GM12874 (cell line): ENCODE results near the gene CXCR6.

ENCODE experiments used
- CTCF ChIP-seq: IDR thresholded peaks from 2 replicates; pipeline ENCODE4 v1.5.1; 2011; ENCODE audit warnings: low read depth, mild to moderate bottlenecking, control low read depth, low read length, moderate library complexity; ENCODE audit not compliant: insufficient read depth

Gene CXCR6

GRCh38 chr3:45966371-45966791 lies 23.1 kb downstream of the CXCR6 start:
- TF ChIP-seq CTCF = no peak

- no peak for TF ChIP-seq CTCF
These were observed 23.8 kb downstream of the CXCR6 start for GRCh38 chr3:45966950-45967640.

- TF ChIP-seq CTCF = no peak
These were observed 24.5 kb downstream of the CXCR6 start for GRCh38 chr3:45967724-45968123.

GRCh38 chr3:45968149-45968548 lies 24.9 kb downstream of the CXCR6 start:
- TF ChIP-seq CTCF = no peak

- TF ChIP-seq CTCF = no peak
These were observed 25.4 kb downstream of the CXCR6 start for GRCh38 chr3:45968706-45969105.

GRCh38 chr3:45969116-45969515 lies 25.9 kb downstream of the CXCR6 start:
- no peak for TF ChIP-seq CTCF

- TF ChIP-seq CTCF = no peak
These were observed 26.7 kb downstream of the CXCR6 start for GRCh38 chr3:45969953-45970352.
